HepG2 (cell line): ENCODE data around the gene CEBPB. TPM values are rescaled to one million over a fixed set of nuclear protein-coding genes. Genes with fewer than 3 reads are reported as not detected.

ENCODE experiments used
- ADNP ChIP-seq: sonication (generic); formaldehyde crosslinking; IDR thresholded peaks from 2 replicates; pipeline ENCODE4 v1.4.0; 2020; ENCODE audit warnings: missing genetic modification reagents
- CENPX ChIP-seq: sonication (generic); formaldehyde crosslinking; IDR thresholded peaks from 2 replicates; pipeline ENCODE4 v1.9.0; 2021; ENCODE audit warnings: mild to moderate bottlenecking, missing genetic modification reagents, moderate library complexity
- DBP ChIP-seq: sonication (generic); formaldehyde crosslinking; IDR thresholded peaks from 2 replicates; pipeline ENCODE4 v1.4.0; 2020; ENCODE audit warnings: missing genetic modification reagents; ENCODE audit errors: not compliant biosample characterization
- FUBP1 ChIP-seq: sonication (generic); formaldehyde crosslinking; IDR thresholded peaks from 2 replicates; pipeline ENCODE4 v1.5.1; 2020; ENCODE audit warnings: missing genetic modification reagents, mild to moderate bottlenecking, borderline replicate concordance
- HNF4A ChIP-seq: sonication (generic); formaldehyde crosslinking; IDR thresholded peaks from 2 replicates; pipeline ENCODE4 v1.4.0; 2020; ENCODE audit warnings: missing genetic modification reagents
- IRF1 ChIP-seq: sonication (generic); formaldehyde crosslinking; IDR thresholded peaks from 2 replicates; pipeline ENCODE4 v1.4.0; 2020; ENCODE audit warnings: low read depth, mild to moderate bottlenecking, missing genetic modification reagents
- KLF6 ChIP-seq: IDR thresholded peaks from 2 replicates; pipeline ENCODE4 v1.8.0; 2016; ENCODE audit warnings: missing biosample characterization, missing genetic modification reagents
- MTF2 ChIP-seq: sonication (generic); formaldehyde crosslinking; IDR thresholded peaks from 2 replicates; pipeline ENCODE4 v1.5.0; 2020; ENCODE audit warnings: missing genetic modification reagents, borderline replicate concordance
- NFYC ChIP-seq: IDR thresholded peaks from 2 replicates; pipeline ENCODE4 v1.6.1; 2016; ENCODE audit warnings: missing genetic modification reagents, missing compliant biosample characterization
- NPAS2 ChIP-seq: sonication (generic); formaldehyde crosslinking; IDR thresholded peaks from 2 replicates; pipeline ENCODE4 v1.8.0; 2022; ENCODE audit warnings: mild to moderate bottlenecking, missing genetic modification reagents, borderline replicate concordance
- PAX8 ChIP-seq: sonication (generic); formaldehyde crosslinking; IDR thresholded peaks from 2 replicates; pipeline ENCODE4 v1.8.0; 2022; ENCODE audit warnings: mild to moderate bottlenecking, missing genetic modification reagents, borderline replicate concordance
- RXRB ChIP-seq: IDR thresholded peaks from 2 replicates; pipeline ENCODE4 v1.6.1; 2016; ENCODE audit warnings: borderline replicate concordance, missing genetic modification reagents, missing compliant biosample characterization
- TBX2 ChIP-seq: sonication (generic); formaldehyde crosslinking; IDR thresholded peaks from 2 replicates; pipeline ENCODE4 v1.5.0; 2020; ENCODE audit warnings: missing genetic modification reagents, mild to moderate bottlenecking, borderline replicate concordance
- TEF ChIP-seq: sonication (generic); formaldehyde crosslinking; IDR thresholded peaks from 2 replicates; pipeline ENCODE4 v1.5.0; 2020; ENCODE audit warnings: missing genetic modification reagents
- ZBTB7A ChIP-seq: sonication (generic); formaldehyde crosslinking; IDR thresholded peaks from 2 replicates; pipeline ENCODE4 v1.8.0; 2022; ENCODE audit warnings: mild to moderate bottlenecking, missing genetic modification reagents
- ZNF205 ChIP-seq: IDR thresholded peaks from 2 replicates; pipeline ENCODE4 v1.6.1; 2018; ENCODE audit warnings: missing biosample characterization, missing genetic modification reagents
- ZNF382 ChIP-seq: sonication (generic); formaldehyde crosslinking; IDR thresholded peaks from 2 replicates; pipeline ENCODE4 v1.5.0; 2020; ENCODE audit warnings: missing genetic modification reagents, mild to moderate bottlenecking, borderline replicate concordance
- ZNF547 ChIP-seq: sonication (generic); formaldehyde crosslinking; IDR thresholded peaks from 2 replicates; pipeline ENCODE4 v1.5.1; 2020; ENCODE audit warnings: mild to moderate bottlenecking, missing genetic modification reagents
- ZNF670 ChIP-seq: sonication (generic); formaldehyde crosslinking; IDR thresholded peaks from 2 replicates; pipeline ENCODE4 v1.8.0; 2022; ENCODE audit warnings: mild to moderate bottlenecking, missing genetic modification reagents, borderline replicate concordance
- ZNF772 ChIP-seq: sonication (generic); formaldehyde crosslinking; IDR thresholded peaks from 2 replicates; pipeline ENCODE4 v1.5.0; 2020; ENCODE audit warnings: mild to moderate bottlenecking, missing genetic modification reagents
- ZNF784 ChIP-seq: sonication (generic); formaldehyde crosslinking; IDR thresholded peaks from 2 replicates; pipeline ENCODE4 v1.5.1; 2020; ENCODE audit warnings: missing genetic modification reagents, mild to moderate bottlenecking, borderline replicate concordance
- ZNF800 ChIP-seq: sonication (generic); formaldehyde crosslinking; IDR thresholded peaks from 2 replicates; pipeline ENCODE4 v1.4.0; 2020; ENCODE audit warnings: missing genetic modification reagents
- polyA plus RNA-seq, 8 experiments: library from polyadenylated mRNA; depleted of rRNA in 3 of 8; stranded (reverse) in 7 of 8; unstranded in 1 of 8; fragments of >200 nt; fragmentation: Illumina TruSeq in 4 of 8; extraction: Trizol in 4 of 8; gene quantifications; 2 replicates each; pipeline versions ENCODE4 v1.2.1 to v1.2.3, GENCODE V29; 2011 to 2016; ENCODE audit warnings: low read depth in 4 of 8, missing spikeins in 1 of 8, mixed read lengths in 1 of 8; ENCODE audit not compliant: insufficient read depth in 1 of 8
- total RNA-seq, 5 experiments: library from RNA; depleted of rRNA; stranded (reverse); fragments of >200 nt; fragmentation: Illumina TruSeq; extraction: Trizol; gene quantifications; 2 replicates each; pipeline ENCODE4 v1.2.3, GENCODE V29; 2016; ENCODE audit warnings: low read depth in 1 of 5

Gene CEBPB
- total and polyA plus RNA-seq, 2 of the 13 experiments (the other 11 are each of a cell fraction or from before 2014, with no cell fraction given): 18.5 to 28.2 TPM

- TF ChIP-seq FUBP1 (CRISPR knock-in tag) (no peak), MTF2 (0 out of 2 replicates have a peak, but pooled peaks have one; percentile 23), TBX2 (CRISPR knock-in tag) (peak; percentile 78), DBP (CRISPR knock-in tag) (peak; percentile 91), ZBTB7A (CRISPR knock-in tag) (peak; percentile 95), IRF1 (no peak), ZNF772 (peak; percentile 56), KLF6 (CRISPR knock-in tag) (peak; percentile 98), PAX8 (CRISPR knock-in tag) (0 out of 2 replicates have a peak, but pooled peaks have one; percentile 67), ZNF382 (CRISPR knock-in tag) (no peak), ZNF784 (CRISPR knock-in tag) (peak; percentile 50; the same call in 1 of the 2 replicates), TEF (peak; percentile 94), ZNF205 (CRISPR knock-in tag) (peak; percentile 92), ZNF670 (CRISPR knock-in tag) (no peak), ZNF800 (CRISPR knock-in tag) (peak; percentile 60; the same call in 1 of the 2 replicates), ZNF547 (CRISPR knock-in tag) (peak; percentile 92; the same call in 1 of the 2 replicates), ADNP (CRISPR knock-in tag) (no peak), HNF4A (0 out of 2 replicates have a peak, but pooled peaks have one; percentile 14), NPAS2 (CRISPR knock-in tag) (no peak), CENPX (CRISPR knock-in tag) (no peak), RXRB (peak; percentile 69), NFYC (peak; percentile 28; the same call in 1 of the 2 replicates)
These were observed at the start of gene CEBPB (continued) for GRCh38 chr20:50190251-50191064.
